ENCODE results near the gene MAGI2.
"Not testable (repeated sequence)": the region's sequence is repeated elsewhere in the genome, so short reads cannot be mapped to it uniquely, and the experiment has no call there.

Gene MAGI2

DNA sequence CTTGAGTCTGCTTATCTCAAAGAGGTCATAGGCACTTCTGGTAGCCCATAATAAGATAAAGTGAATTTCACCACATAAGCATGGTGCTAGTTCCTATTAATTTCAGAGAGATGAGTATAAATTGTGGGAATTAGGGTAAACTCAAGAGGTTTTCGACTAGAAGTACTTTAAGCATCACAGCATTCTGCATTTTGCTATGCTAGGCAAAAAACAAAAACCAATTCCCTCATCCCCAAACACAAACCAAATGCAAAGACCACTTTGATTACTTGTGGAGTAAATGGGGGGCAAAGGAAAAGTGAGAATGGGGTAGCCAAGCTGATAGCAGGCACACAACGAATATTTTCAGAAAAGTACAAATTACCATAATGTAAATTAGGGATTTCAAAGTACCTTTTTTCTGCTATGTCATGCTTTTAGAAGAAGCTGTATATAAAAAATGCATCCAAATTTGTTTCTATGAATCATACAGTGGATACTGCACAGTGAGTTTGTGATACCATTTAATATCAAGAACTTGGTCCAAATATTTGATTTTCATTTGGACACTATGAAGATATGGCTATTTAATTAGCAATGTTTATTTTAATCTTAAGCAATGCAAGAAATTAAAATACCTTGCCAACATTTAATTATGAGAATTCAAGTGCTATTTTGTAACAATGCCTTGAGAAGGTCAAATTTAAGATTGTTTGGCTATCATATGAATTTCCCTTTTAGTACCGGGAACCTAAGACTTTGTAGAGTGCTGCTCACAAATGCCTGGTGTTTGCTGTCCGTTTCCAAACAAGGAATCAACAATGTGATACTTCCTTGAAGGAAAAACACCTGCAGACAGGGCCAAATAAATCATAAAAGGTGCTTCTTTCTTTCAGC lies 1199.4 kb downstream of the MAGI2 start:
- DNase-seq = no peak

DNA sequence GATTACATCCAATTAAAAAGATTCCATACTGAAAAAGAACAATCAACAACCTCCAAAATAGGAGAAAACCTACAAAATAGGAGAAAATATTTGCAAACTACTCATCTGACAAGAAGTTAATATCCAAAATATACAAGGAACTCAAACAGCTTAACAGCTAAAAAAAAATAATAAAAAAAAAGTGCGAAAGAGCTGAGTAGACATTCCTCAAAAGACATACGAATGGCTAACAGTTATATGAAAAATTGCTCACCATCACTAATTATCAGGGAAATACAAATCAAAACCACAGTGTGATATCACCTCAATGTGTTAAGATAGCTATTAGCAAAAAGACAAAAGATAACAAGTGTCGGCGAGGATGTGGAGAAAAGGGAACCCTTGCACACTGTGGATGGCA lies 1204.6 kb downstream of the MAGI2 start:
- no peak for DNase-seq

DNA sequence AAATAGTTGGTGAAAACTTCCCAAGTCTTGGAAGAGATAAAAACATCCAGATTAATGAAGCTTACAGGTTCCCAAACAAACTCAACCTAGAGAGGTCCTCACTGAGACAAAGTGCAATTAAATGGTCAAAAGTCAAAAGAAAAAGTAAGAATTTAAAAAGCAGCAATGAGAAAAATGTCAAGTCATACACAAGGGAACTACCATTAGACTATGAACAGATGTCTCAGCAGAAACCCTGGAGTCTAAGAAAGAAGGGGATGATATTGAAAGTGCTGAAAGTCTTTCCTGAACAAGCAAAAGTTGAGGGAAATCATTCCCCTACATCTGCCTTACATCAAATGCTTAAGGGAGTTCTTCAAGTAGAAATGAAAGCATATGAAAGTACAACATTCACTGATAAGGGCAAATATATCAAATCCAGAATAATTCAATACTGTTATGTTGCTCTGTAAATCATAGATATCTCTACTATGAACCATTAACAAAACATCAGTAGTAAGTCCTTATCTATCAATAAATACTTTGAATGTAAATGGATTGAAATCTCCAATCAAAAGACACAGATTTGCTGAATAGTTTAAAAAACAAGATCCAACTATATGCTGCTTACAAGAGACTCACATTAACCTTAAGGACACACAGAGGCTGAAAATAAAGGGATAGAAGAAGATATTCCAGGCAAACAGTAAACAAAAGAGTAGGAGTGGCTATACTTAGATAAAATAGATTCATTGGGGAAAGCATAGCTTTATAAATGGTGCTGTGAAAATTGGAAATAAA lies 1205.4 kb downstream of the MAGI2 start:
- DNase-seq = no peak

DNA sequence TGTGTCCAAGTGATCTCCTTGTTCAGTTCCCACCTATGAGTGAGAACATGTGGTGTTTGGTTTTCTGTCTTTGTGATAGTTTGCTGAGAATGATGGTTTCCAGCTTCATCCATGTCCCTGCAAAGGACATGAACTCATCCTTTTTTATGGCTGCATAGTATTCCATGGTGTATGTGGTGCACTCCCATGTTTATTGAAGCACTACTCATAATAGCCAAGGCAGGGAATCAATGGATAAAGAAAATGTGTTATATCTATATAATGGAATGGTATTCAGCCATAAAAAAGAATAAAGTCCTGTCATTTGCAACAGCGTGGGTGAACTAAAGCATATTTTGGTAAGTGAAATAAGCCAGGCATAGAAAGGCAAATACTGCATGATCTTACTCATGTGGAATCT lies 1213.3 kb downstream of the MAGI2 start:
- not testable (repeated sequence) for DNase-seq

DNA sequence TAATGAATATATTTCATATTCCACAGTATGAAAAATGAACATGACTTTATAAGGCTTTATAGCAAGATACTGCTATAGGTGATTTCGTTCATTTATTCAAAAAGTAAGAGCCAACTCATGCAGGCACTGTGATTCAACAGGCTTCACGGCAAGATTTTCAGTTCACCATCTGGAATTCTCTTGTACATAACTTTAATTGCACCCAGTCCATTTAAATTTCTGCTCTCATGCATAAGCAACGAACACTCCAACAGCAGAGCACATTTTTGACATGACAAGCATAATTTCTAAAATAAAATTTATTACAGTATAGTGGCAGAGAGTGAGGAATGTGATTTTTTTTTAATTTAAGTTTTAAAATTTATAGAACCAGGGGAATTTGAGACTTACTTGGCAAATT lies 1218.8 kb downstream of the MAGI2 start:
- DNase-seq = no peak

DNA sequence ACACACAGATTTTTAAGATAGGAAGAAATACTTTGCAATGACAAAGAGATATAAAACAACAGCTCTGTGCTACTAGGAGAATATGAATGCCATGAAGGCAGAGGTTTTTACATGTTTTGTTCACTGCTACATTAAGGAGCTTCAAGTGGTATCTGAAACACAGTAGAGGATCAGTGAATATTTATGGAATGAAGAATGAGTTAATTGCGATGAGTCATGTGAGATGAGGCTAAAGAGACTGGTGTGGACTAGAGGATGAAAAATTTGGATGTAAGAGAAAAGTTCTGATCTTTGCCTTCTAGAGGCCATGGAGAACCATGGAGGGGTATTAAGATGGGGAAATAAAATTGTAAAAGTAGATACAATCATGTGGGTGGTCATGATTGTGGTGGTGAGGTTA lies 1220.7 kb downstream of the MAGI2 start:
- no peak for DNase-seq

DNA sequence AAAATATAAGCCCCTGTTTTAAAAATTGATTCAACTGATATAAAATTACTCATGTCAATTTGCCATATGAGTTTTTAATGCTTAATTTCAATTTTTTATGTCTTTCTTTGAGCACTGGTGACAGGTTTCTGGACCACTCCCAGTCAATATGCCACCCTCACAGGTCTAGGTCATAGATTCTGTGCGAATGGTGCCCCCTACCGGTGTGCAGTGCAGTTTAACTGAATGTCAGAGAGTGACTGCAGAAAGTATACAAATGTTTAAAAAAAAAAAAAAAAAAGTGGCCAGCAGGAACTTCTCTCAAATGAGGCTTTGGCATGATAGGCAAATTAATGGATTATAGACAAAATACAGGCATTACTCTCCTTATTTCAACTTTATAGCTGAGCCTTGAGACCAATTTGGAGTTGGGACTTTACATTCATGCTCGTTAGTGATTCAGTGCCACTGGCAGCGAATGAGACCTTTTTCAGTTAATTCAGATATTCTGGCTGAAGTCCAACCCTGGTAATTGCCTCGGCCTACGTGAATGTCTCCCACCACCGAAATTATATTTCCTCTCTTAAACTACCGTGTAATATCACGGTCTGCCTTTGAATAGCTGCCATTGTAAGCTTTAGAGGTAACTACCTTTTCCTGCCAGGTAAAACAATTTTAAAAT lies 1227.3 kb downstream of the MAGI2 start:
- no peak for DNase-seq

DNA sequence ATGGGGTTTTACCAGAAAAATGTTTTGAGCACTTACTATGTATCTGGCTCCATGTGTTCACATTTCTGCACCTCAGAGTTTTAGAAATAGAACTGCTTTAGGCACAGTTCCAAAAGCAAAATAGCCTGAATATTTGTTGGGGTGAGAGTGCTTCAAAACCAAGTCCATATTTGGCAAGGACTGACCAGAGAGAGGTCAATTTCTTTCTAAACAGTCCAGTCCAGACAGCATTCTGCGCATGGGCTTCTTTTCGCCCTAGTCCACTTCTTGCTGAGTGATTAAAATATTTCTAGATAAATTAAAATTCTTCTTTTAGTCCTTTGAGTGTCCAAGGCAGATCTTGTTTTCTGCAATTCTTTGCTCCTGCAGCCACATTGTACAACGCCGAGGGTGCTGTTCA lies 1227.9 kb downstream of the MAGI2 start:
- DNase-seq = no peak

DNA sequence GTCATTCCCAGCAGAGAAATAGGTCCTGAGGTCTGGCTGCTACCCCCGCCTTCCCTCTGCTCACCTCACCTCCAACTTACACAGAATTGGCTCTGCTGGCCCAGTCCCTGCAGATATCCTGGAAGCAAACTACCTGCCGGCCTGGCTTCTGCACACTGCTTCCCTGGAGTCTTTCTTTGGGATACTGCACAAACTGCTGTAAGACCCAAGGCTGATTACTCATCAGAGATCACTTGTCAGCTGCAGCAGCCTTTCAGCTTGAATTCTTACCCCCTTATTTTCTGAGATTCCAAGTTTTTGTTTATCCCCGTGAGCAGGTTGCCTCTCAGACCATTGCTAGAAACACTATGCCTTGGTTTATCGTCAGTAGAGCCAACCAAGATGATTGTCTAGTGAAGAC lies 1228.5 kb downstream of the MAGI2 start:
- DNase-seq = no peak

DNA sequence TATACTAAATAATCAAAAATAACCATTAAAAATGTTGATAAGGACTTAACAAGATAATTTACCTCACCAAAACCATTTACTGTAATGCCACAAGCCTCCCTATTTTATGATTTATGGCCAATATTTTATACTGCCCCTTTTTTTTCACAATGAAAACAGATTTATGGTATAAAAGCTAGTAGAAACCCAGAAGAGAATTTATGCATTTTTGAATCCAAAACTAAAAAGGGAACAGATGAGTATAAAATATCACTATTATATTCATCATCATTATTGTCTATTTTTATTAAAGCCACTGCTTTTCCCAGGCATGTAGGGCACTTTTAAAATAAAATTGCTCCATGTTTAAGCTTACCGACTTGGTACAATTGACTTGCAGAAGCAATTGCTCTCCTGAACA lies 1229.9 kb downstream of the MAGI2 start:
- no peak for DNase-seq

DNA sequence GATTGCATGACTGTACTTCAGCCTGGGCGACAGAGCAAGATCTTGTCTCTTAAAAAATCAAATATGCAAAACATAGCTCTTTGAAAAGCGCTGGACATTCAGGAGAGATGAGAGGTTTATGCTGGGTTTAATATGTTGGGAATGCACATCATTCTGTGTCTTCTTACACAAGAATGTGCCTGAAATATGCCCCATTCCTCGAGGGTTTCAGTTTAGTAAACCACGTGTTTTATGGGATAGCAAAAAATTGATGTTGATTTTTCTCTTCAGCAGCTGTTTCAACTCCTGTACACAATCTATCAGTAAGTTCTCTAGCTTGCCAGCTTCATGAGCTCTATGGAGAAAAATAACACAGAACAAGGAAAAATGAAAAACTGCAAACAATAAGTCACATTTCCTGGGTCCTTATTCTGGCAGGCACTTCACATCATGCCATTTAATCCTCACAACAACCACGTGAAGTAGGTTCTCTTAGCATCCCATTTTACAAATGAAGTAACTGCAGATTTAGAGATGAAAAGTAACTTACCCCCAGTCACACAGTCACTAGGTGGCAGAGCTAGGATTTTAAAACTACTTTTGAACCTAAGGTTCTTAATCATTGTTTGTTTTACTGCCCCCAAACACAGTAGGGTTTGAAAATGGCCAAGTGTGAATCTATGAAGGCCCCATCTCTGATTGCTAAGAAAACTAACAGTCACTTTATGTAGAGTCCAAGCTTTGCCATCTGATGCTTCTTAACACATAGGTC lies 1231.3 kb downstream of the MAGI2 start:
- no peak for DNase-seq

DNA sequence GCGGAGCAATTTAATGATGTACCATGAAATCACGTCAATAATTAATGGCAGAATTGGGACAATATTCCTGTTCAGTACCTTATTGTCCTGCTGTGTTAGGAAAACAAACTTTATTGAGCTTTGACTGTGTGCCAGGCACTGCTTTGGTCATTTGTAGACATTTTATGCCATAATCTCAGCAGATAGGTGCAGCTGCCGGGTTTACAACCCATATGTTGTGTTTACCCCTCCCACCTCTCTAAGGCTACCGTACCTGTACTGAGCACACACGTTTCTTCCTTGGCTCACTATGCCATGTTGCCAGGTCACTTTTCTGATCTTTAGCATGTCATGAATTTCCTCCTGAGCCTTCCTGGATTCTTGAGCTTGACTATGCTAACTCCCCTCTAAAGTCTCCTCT lies 1232.7 kb downstream of the MAGI2 start:
- no peak for DNase-seq

DNA sequence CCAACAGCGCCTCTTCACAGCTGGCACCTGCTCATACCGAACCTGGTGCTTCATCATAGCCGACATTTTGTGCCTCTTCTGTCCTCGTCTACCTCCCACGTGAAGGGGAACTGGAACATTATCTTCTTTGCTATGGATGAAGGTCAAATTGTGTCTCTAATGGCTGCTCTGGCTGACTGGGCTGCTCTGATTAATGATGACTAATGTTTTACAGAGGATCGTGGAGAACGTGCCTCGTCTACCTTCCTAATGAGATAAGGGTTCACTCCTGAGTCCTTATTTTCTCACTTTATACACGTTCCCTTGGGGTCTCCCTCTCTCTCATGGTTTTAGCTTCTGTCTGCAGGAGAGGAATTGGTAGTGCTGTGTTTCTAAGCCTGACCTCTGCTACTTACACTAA lies 1234.6 kb downstream of the MAGI2 start:
- no peak for DNase-seq

DNA sequence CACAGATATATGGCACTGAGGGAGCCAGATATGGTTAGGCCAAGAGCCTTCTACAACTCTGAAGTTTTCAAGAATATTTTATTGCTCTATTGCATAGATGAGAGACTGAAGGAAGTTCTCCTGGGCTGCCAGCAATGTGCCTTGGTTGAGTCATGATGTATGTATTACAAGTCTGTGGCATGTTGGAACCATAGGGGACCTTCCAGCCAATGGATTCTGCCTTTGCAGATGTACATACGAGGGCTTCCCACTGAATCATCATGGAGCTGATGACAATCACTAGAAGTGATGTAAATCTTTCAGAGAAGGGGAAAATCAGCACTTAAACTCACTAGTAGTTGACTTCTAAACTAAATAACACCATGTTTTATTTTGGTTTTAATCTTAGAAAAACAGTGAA lies 1235.4 kb downstream of the MAGI2 start:
- DNase-seq = no peak

DNA sequence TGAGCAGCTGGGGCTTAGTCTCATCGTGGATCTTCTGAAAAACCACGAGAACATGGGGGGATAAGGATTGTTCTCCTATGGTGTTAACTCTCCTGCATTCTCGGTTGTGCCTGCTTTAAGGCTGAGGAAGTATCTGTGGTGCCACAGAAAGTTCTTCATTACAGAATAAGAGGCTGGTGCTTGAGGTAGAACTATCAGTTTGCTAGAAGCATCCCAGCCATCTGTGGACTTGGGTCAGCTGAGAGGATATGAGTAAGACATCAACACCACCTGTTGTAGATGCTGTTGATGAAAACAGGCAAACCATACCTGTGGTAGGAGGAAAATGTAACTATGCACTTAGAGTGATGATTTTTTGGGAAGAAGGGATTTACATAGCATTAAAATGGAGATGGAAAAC lies 1238.3 kb downstream of the MAGI2 start:
- no peak for DNase-seq

DNA sequence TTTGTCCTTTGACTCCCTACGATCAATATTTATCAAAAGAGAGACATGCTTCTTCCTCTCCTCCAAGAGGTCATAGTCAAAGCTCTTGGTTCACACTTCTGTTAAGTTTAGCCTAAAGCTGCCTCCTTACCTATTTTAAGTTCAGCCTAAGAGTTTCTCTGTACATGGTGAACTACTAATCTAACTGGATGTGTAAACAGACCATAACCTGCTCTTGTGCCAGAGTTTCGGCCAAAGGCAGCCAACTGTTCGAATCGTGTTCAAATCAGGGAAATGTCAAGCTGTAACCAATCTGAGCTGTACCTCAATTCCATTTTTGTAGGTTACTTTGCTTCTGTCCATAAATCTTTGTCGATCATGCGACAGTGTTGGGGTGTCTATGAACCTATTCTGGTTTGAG lies 1240.1 kb downstream of the MAGI2 start:
- no peak for DNase-seq

DNA sequence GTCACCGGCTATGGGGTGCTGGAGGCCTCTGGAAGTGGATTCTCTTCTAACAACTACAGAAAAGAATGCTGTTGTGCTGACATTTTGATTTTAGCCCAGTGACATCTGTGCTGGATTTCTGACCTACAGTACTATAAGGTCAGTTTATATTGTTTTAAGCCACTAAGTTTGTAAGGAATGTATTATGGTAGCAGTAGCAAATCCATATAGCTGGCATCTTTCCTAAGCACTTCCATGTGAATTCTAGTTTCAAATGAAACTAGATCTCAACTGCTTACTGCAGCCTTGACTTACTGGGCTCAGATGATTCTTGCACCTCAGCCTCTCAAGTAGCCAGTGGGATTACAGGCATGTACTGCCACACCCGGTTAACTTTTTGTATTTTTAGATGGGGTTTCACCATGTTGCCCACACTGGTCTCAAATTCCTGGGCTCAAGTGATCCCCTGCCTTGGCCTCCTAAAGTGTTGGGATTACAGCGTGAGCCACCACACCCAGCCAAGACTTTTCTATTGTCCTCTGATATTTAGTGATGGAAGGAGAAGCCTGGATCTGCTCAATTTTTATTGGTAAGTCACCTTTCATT lies 1240.9 kb downstream of the MAGI2 start:
- DNase-seq = no peak

DNA sequence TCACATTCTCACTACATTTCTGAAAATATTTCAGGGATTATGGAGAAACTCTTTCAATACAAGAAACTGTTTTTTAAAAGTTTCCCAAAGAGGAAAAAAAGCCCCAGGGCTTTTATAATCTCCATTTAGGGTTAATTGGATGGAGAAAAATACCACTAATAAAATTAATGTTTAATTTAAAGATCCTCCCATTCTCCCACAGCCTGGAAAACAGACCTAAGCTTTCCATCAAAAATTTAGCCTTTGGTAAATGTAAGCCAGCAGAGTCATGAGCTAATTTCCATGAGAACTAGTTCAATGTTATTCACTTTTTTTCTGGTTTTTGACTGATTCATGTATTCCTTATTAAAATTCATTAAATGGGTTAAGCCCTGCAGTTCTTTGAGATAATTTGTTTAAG lies 1246.2 kb downstream of the MAGI2 start:
- no peak for DNase-seq

DNA sequence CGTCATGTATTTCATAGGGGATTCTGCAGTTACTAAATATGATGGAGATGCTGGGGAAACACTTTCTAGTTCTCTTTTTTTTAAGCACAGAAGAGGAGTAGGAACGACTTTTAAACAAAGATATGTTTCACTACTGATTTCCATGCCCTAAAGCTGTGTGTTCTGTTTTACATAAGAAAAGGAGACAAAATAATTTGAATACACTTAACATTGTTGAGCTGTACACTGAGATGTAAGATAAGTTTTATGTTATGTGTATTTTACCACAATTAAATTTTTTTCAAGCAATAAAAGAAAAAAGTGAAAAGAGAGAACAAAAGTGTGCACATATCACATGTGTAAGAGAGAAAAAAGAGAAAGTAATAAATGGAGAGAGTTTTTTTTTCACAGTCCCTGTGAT lies 1246.7 kb downstream of the MAGI2 start:
- DNase-seq = no peak

DNA sequence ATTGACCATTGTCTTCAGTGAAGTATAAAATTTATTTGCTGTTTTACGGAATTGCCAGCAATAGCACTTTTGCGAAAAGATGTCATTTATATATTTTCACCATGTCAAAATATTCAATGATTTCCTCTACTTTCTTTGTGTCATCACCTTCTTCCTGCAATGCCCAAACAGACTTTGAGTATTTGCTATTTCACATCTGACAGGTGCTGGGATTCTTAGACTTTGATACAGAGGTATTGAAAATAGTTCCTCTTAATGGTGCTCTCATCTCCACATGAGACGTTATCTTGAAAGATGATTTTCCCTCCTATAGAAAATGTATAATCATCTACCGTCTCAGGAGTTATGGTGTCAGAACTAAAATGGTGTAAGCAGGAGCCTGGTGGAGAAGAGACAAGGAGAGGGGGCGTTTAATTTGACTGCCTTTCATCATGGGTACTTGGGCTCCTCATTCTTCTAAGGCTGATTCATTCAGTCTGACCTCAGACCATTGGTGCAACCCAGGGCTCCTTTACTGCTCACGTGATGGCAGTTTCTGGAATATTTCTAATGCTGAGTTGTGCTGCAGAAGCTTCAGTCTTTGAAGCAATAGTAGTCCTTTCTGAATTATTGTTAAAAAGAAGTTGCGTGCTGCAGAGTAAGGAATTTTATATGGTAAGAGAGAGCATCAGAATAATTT lies 1250.3 kb downstream of the MAGI2 start:
- no peak for DNase-seq

DNA sequence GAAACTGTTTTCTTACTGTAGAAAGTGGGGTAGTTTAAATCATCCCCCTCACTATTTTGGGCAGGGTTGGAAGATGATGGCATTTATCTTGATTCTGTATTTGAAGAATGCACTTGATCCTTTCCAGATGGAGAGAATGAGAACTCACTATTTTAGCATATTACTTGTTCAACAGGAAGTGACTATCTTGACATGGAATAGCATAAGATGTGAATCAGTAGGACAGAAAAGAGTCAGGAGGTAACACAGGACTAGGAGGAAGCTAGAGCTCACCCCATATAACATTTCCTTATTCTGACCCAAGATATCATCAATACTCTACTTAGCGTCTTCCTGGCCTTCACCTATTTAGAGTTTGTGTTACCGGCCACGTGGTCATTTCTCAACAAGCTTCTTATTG lies 1254.7 kb downstream of the MAGI2 start:
- DNase-seq = no peak

DNA sequence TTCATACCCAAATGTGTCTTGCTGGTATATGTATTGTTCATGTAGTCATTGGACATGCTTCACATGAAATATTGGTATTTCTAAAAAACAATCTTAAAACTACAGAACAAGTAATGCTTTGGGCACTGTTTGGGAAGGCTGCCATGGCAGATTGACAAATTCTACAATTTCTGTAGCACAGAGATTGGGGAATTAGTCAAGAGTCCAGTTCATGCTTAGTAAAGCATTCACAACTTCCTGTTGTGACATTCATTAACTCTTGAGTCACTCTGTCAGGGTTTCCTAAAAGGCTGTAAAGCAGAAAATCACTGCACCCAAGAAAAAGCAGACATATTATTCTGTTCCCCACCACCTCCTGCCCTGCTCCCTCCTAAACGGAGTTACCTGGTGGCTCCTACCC lies 1256.0 kb downstream of the MAGI2 start:
- no peak for DNase-seq

Data from CD4-positive, alpha-beta T cell treated with Interferon alpha-2 for 1 hour (primary cell).